Endothelial cell of umbilical vein (primary cell): Measurements from ENCODE around the gene AACS.
"Not testable (repeated sequence)": the region's sequence is repeated elsewhere in the genome, so short reads cannot be mapped to it uniquely, and the experiment has no call there.

Experiments used
- CTCF ChIP-seq, 2 donors: IDR thresholded peaks; 1 replicate in 1 of 2; 2 replicates in 1 of 2; pipeline ENCODE4 v1.5.1; 2011; ENCODE audit warnings: low read length in 2 of 2, mild to moderate bottlenecking in 2 of 2, moderate library complexity in 2 of 2, control low read depth in 1 of 2, inconsistent platforms in 1 of 2, low read depth in 1 of 2; ENCODE audit not compliant: insufficient read depth in 1 of 2; ENCODE audit errors: extremely low read depth in 1 of 2
- JUN ChIP-seq: IDR thresholded peaks from 2 replicates; pipeline ENCODE4 v1.6.1; 2011; ENCODE audit warnings: borderline replicate concordance, low read depth; ENCODE audit not compliant: insufficient read length, insufficient read depth

- not testable (repeated sequence) for TF ChIP-seq CTCF (IDR thresholded peaks at IDR 0.05; ENCODE audit: extremely low read depth in 1 of 2, insufficient read depth in 1 of 2, low read depth in 1 of 2, low read length in 2 of 2); JUN
These were observed 33.8 kb upstream of the AACS start for GRCh38 chr12:125031471-125031870.
